Measurements from ENCODE around the gene AOX1. TPM values are rescaled to one million over a fixed set of nuclear protein-coding genes. Genes with fewer than 3 reads are reported as not detected.

The AOX1 gene
- total and polyA plus RNA-seq, 10 of the 15 experiments (the other 5 are each of a cell fraction or from before 2014, with no cell fraction given): 0.03 to 0.56 (median 0.19) TPM; not detected in 6

DNA sequence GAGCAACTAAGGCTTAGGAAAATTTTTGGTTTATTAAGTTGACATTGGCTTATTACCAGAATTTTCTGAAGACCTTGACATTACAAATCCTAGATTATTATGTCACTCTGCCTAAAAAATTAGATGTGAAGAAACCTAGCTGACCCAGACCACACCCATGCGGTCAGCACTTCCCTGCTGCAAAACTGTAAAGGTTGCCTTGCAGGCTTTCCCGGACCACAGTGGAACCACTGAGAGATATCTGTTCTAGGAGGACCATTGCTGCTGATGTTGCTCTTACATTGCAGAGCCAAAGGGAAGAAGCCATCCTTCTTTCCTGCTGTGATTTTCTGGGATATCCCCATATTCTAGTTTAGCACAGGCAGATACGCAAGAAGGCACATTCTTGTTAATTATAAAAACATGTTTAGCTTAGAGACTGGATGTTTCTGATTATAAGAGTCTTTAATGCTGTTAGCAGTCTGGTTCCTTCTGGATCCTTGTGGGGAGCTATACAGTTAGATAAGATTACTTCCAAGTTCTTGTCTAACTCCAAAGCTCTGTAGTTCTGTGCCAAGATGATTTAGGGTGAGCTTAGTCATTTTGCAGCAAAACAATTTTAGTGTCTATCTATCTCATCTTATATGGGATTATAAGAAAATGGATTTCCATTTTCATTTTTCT is 70.2 kb downstream of the AOX1 start:
- Histone ChIP-seq H4K20me1 (ENCODE audit: control insufficient read depth, insufficient read depth) (no peaks in the 10 kb centered on the region; the same call in 1 of the 2 replicates), H3K9me3 (replicated peaks; ENCODE audit: control insufficient read depth, insufficient read depth, low read length) (no peaks in the 10 kb centered on the region), H3K36me3 (ENCODE audit: control insufficient read depth in 2 of 2, insufficient read depth in 2 of 2, low read length in 1 of 2) (no peaks in the 10 kb centered on the region), H3K79me2 (ENCODE audit: control insufficient read depth, insufficient read depth, low read length) (no peaks in the 10 kb centered on the region), H3K27ac (ENCODE audit: control insufficient read depth, insufficient read depth) (no peak overlapping the region), H3K4me3 (no peak overlapping the region), H3K27me3 (replicated peaks in 1 of 2; ENCODE audit: control insufficient read depth in 2 of 2, insufficient read depth in 2 of 2, low read length in 1 of 2) (peaks cover 0 to 4% of the 10 kb centered on the region in 2 experiments; a peak in 1 of 4 replicates), H3K4me2 (ENCODE audit: control insufficient read depth, insufficient read depth) (no peak overlapping the region), H3K4me1 (ENCODE audit: control insufficient read depth, insufficient read depth, low read length) (no peaks in the 10 kb centered on the region), H3K9ac (ENCODE audit: control insufficient read depth, insufficient read depth, low read length) (no peak overlapping the region), H2AFZ (ENCODE audit: control insufficient read depth, low read depth, low read length) (no peak overlapping the region)
- ChIA-PET POLR2A (no interaction called here), CTCF (no interaction called here), RAD21 (ENCODE audit: unreplicated experiment) (no interaction called here), SMC1A (ENCODE audit: uncharacterized antibody, unreplicated experiment) (no interaction called here)
- in situ Hi-C loops (cut with MboI): no loop called here
- TF ChIP-seq ZZZ3 (IDR thresholded peaks at IDR 0.05; ENCODE audit: control insufficient read depth, insufficient read length, low read depth) (no peak), GABPA (IDR thresholded peaks at IDR 0.05; ENCODE audit: low read depth) (no peak), ZNF622 (IDR thresholded peaks at IDR 0.05) (no peak), TCF12 (IDR thresholded peaks at IDR 0.05; ENCODE audit: low read depth, low read length) (no peak), MTA3 (IDR thresholded peaks at IDR 0.05; ENCODE audit: borderline replicate concordance, low read length) (no peak), NR2F1 (conservative IDR thresholded peaks at IDR 0.05) (no peak), ZBED1 (IDR thresholded peaks at IDR 0.05; ENCODE audit: borderline replicate concordance) (no peak), NFIC (IDR thresholded peaks at IDR 0.05; ENCODE audit: low read depth, low read length) (no peak), EZH2 (IDR thresholded peaks at IDR 0.05; ENCODE audit: borderline replicate concordance, control insufficient read depth, low read depth, low read length) (no peak), RBBP5 (conservative IDR thresholded peaks at IDR 0.05) (no peak), MEF2A (IDR thresholded peaks at IDR 0.05; ENCODE audit: insufficient read depth, low read depth, low read length) (no peak), MYB (IDR thresholded peaks at IDR 0.05; ENCODE audit: borderline replicate concordance, low read depth, low read length) (no peak), CREM (IDR thresholded peaks at IDR 0.05; ENCODE audit: low read depth) (no peak), ZNF207 (IDR thresholded peaks at IDR 0.05; ENCODE audit: borderline replicate concordance) (no peak), SUZ12 (IDR thresholded peaks at IDR 0.05; ENCODE audit: unreplicated experiment) (no peak), YBX1 (IDR thresholded peaks at IDR 0.05) (no peak), STAT1 (conservative IDR thresholded peaks at IDR 0.05) (no peak)
- WGBS (ENCODE audit: insufficient coverage, insufficient replicate concordance, low lambda C conversion rate, missing lambda C conversion rate): 71% methylated on average over 3 of the region's 3 CpGs
- FAIRE-seq: no peak
- intact Hi-C loops (cut with micrococcal nuclease; ENCODE audit: unreplicated experiment): no loop called here
- BruUV-seq (replicated peaks): no TSS peak
- ATAC-seq: no peak
- no peak for DNase-seq (ENCODE audit: low read depth, low spot score)

Measured in GM12878 (cell line).